ENCODE data around the gene OXTR. TPM values are rescaled to one million over a fixed set of nuclear protein-coding genes. Genes with fewer than 3 reads are reported as not detected.

OXTR gene
- total and polyA plus RNA-seq, 4 donors, result 0.49 to 3.5 (median 1.9) TPM

GRCh38 chr3:8756671-8757070 lies 12.7 kb downstream of the OXTR start:
- TF ChIP-seq, protein P1, sequence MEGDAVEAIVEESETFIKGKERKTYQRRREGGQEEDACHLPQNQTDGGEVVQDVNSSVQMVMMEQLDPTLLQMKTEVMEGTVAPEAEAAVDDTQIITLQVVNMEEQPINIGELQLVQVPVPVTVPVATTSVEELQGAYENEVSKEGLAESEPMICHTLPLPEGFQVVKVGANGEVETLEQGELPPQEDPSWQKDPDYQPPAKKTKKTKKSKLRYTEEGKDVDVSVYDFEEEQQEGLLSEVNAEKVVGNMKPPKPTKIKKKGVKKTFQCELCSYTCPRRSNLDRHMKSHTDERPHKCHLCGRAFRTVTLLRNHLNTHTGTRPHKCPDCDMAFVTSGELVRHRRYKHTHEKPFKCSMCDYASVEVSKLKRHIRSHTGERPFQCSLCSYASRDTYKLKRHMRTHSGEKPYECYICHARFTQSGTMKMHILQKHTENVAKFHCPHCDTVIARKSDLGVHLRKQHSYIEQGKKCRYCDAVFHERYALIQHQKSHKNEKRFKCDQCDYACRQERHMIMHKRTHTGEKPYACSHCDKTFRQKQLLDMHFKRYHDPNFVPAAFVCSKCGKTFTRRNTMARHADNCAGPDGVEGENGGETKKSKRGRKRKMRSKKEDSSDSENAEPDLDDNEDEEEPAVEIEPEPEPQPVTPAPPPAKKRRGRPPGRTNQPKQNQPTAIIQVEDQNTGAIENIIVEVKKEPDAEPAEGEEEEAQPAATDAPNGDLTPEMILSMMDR (IDR thresholded peaks at IDR 0.05; ENCODE audit: control extremely low read depth, extremely low read depth), result no peak
- ATAC-seq (ENCODE audit: insufficient read depth, low FRiP score), result no peak
- no peaks in the 10 kb centered on the region for H3K27me3 ChIP-seq (ENCODE audit: control insufficient read depth in 3 of 3, insufficient read depth in 3 of 3, low read length in 2 of 3)
- no peak overlapping the region for H3K4me3 ChIP-seq
- whole genome bisulfite sequencing, 2 donors, result 87% methylated on average over 7 of the region's 7 CpGs
- no peaks in the 10 kb centered on the region for H3K4me1 ChIP-seq (ENCODE audit: control insufficient read depth in 5 of 5, insufficient read depth in 5 of 5, low read length in 5 of 5)
- no peak for DNase-seq
- H3K9me3 ChIP-seq (ENCODE audit: control insufficient read depth in 4 of 4, insufficient read depth in 3 of 4, low read length in 3 of 4), result no peaks in the 10 kb centered on the region
- no peak overlapping the region for H3K9ac ChIP-seq (ENCODE audit: insufficient read depth in 1 of 2, low read length in 2 of 2)
- H3K36me3 ChIP-seq (ENCODE audit: control insufficient read depth in 4 of 4, insufficient read depth in 4 of 4, low read length in 4 of 4), result no peaks in the 10 kb centered on the region
- H3K27ac ChIP-seq (ENCODE audit: low read depth in 1 of 2, low read length in 1 of 2), result no peak overlapping the region

DNA sequence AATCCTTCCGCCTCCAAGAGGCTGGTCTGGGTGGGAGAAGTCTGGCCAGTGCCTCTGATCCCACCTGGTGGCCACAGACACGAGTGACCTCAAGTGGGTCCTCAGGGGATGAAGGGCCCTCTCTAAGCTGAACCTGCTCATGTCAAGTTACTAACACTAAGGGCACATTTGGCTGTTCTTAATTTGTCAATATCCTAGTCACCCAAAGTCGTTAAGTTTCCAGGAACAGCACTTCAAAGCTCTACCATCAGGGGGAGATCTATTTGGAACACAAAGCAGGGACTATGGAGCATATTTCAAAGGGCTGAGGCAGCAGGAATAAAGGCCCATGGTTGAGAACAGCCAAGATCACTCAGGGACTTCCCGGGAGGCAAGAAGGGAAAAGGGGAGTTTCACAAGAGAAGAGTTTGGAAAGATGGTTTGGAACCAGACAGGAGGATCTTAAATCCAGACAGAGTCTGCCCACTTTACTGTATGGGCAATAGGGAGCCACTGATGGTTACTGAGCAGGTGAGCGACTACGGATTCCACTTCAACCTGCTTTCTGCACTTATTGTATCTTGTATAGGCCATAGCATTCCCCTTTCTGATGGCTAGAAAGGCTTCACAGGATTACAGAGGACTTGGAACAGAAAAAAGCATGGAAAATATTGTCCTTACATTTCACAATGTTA lies 13.7 kb downstream of the OXTR start:
- no peak for ATAC-seq (ENCODE audit: insufficient read depth, low FRiP score)
- WGBS, 2 donors, result 72 to 83% methylated on average over 6 of the region's 6 CpGs
- Histone ChIP-seq H3K27me3 (ENCODE audit: control insufficient read depth in 3 of 3, insufficient read depth in 3 of 3, low read length in 2 of 3) (no peaks in the 10 kb centered on the region), H3K4me1 (ENCODE audit: control insufficient read depth in 5 of 5, insufficient read depth in 5 of 5, low read length in 5 of 5) (no peaks in the 10 kb centered on the region), H3K9me3 (ENCODE audit: control insufficient read depth in 4 of 4, insufficient read depth in 3 of 4, low read length in 3 of 4) (no peaks in the 10 kb centered on the region), H3K9ac (ENCODE audit: insufficient read depth in 1 of 2, low read length in 2 of 2) (no peak overlapping the region), H3K27ac (ENCODE audit: low read depth in 1 of 2, low read length in 1 of 2) (no peak overlapping the region), H3K36me3 (ENCODE audit: control insufficient read depth in 4 of 4, insufficient read depth in 4 of 4, low read length in 4 of 4) (no peaks in the 10 kb centered on the region), H3K4me3 (no peak overlapping the region)
- TF ChIP-seq, protein P1 (IDR thresholded peaks at IDR 0.05; ENCODE audit: control extremely low read depth, extremely low read depth), result no peak
- no peak for DNase-seq

DNA sequence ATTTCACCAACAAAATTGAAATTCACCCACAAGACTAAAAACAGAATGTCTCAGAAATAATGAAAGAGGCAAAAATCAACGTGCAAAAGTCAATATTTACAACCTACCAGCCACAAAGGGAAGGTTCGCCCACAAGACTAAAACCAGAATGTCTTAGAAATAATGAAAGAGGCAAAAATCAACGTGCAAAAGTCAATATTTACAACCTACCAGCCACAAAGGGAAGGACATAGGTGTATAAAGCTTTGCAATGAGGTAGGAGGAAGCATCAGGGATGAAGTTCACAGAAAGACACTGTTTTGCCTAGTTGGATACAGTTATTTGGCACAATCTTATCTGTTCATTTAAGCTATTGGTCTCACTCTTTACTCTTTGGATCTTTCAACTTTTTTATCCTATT lies 14.3 kb downstream of the OXTR start:
- ATAC-seq (ENCODE audit: insufficient read depth, low FRiP score) (no peak), DNase-seq (no peak)
- Histone ChIP-seq H3K9ac (ENCODE audit: insufficient read depth in 1 of 2, low read length in 2 of 2) (no peak overlapping the region), H3K27ac (ENCODE audit: low read depth in 1 of 2, low read length in 1 of 2) (no peak overlapping the region), H3K9me3 (ENCODE audit: control insufficient read depth in 4 of 4, insufficient read depth in 3 of 4, low read length in 3 of 4) (no peaks in the 10 kb centered on the region), H3K27me3 (ENCODE audit: control insufficient read depth in 3 of 3, insufficient read depth in 3 of 3, low read length in 2 of 3) (no peaks in the 10 kb centered on the region), H3K4me1 (ENCODE audit: control insufficient read depth in 5 of 5, insufficient read depth in 5 of 5, low read length in 5 of 5) (no peaks in the 10 kb centered on the region), H3K4me3 (no peak overlapping the region), H3K36me3 (ENCODE audit: control insufficient read depth in 4 of 4, insufficient read depth in 4 of 4, low read length in 4 of 4) (no peaks in the 10 kb centered on the region)
- WGBS, 2 donors, result 54 to 57% methylated on average over 3 of the region's 3 CpGs
- TF ChIP-seq, protein P1 (IDR thresholded peaks at IDR 0.05; ENCODE audit: control extremely low read depth, extremely low read depth), result no peak

GRCh38 chr3:8752832-8753231 lies 16.6 kb downstream of the OXTR start:
- H3K27me3 ChIP-seq (ENCODE audit: control insufficient read depth in 3 of 3, insufficient read depth in 3 of 3, low read length in 2 of 3), result no peaks in the 10 kb centered on the region
- H3K9me3 ChIP-seq (ENCODE audit: control insufficient read depth in 4 of 4, insufficient read depth in 3 of 4, low read length in 3 of 4), result peaks cover 0 to 2% (median 0%) of the 10 kb centered on the region in 4 donors
- no peaks in the 10 kb centered on the region for H3K36me3 ChIP-seq (ENCODE audit: control insufficient read depth in 4 of 4, insufficient read depth in 4 of 4, low read length in 4 of 4)
- no peak for DNase-seq
- no peaks in the 10 kb centered on the region for H3K4me1 ChIP-seq (ENCODE audit: control insufficient read depth in 5 of 5, insufficient read depth in 5 of 5, low read length in 5 of 5)
- TF ChIP-seq, protein P1 (IDR thresholded peaks at IDR 0.05; ENCODE audit: control extremely low read depth, extremely low read depth), result no peak
- no peak overlapping the region for H3K9ac ChIP-seq (ENCODE audit: insufficient read depth in 1 of 2, low read length in 2 of 2)
- ATAC-seq (ENCODE audit: insufficient read depth, low FRiP score), result no peak
- 84 to 85% methylated on average over 14 of the region's 14 CpGs for WGBS, 2 donors
- no peak overlapping the region for H3K27ac ChIP-seq (ENCODE audit: low read depth in 1 of 2, low read length in 1 of 2)
- H3K4me3 ChIP-seq, result no peak overlapping the region

Measured in lung (tissue), 12 donors.